Activated CD8-positive, alpha-beta memory T cell treated with anti-CD3 and anti-CD28 coated beads for 24 hours (primary cell): ENCODE measurements around the gene LINC01488.

Source experiments
- DNase-seq: peaks from one replicate; pipeline ENCODE4 v3.0.0-alpha.2; 2020

LINC01488 gene

GRCh38 chr11:69446108-69446507 is 35.4 kb upstream of the LINC01488 start:
- no peak for DNase-seq

- DNase-seq = no peak
Measured at GRCh38 chr11:69447786-69448185, 33.7 kb upstream of the LINC01488 start.

- no peak for DNase-seq
Measured at GRCh38 chr11:69448471-69449284, 32.8 kb upstream of the LINC01488 start.

- DNase-seq = no peak
Measured at GRCh38 chr11:69449320-69450063, 32.0 kb upstream of the LINC01488 start.

GRCh38 chr11:69450064-69450856 is 31.2 kb upstream of the LINC01488 start:
- DNase-seq = no peak

- no peak for DNase-seq
Measured at GRCh38 chr11:69450857-69451220, 30.6 kb upstream of the LINC01488 start.

GRCh38 chr11:69451289-69451688 is 30.2 kb upstream of the LINC01488 start:
- DNase-seq = no peak

GRCh38 chr11:69452206-69452987 is 29.1 kb upstream of the LINC01488 start:
- no peak for DNase-seq

- no peak for DNase-seq
Measured at GRCh38 chr11:69453151-69453550, 28.3 kb upstream of the LINC01488 start.

GRCh38 chr11:69454018-69454417 is 27.4 kb upstream of the LINC01488 start:
- DNase-seq = no peak

- no peak for DNase-seq
Measured at GRCh38 chr11:69455969-69456368, 25.5 kb upstream of the LINC01488 start.

- no peak for DNase-seq
Measured at GRCh38 chr11:69456712-69457111, 24.8 kb upstream of the LINC01488 start.

- DNase-seq = no peak
Measured at GRCh38 chr11:69459848-69460539, 21.5 kb upstream of the LINC01488 start.

- no peak for DNase-seq
Measured at GRCh38 chr11:69460540-69461257, 20.8 kb upstream of the LINC01488 start.

- DNase-seq = no peak
Measured at GRCh38 chr11:69461272-69461962, 20.0 kb upstream of the LINC01488 start.

GRCh38 chr11:69462106-69462951 is 19.1 kb upstream of the LINC01488 start:
- no peak for DNase-seq

GRCh38 chr11:69463181-69463994 is 18.1 kb upstream of the LINC01488 start:
- no peak for DNase-seq
